ENCODE data around the gene INSYN1.
"Not testable (repeated sequence)": the region's sequence is repeated elsewhere in the genome, so short reads cannot be mapped to it uniquely, and the experiment has no call there.

INSYN1 gene

GRCh38 chr15:73749971-73750370 lies 3.2 kb downstream of the INSYN1 start:
- no peak for DNase-seq (ENCODE audit: low read depth in 3 of 3, low spot score in 1 of 3)

GRCh38 chr15:73749533-73749932 lies 3.6 kb downstream of the INSYN1 start:
- no peak for DNase-seq (ENCODE audit: low read depth in 3 of 3, low spot score in 1 of 3)

- DNase-seq (ENCODE audit: low read depth in 3 of 3, low spot score in 1 of 3): no peak
Observed at GRCh38 chr15:73748730-73749129, 4.4 kb downstream of the INSYN1 start.

- DNase-seq (ENCODE audit: low read depth in 3 of 3, low spot score in 1 of 3): no peak
Observed at GRCh38 chr15:73747847-73748590, 5.1 kb downstream of the INSYN1 start.

GRCh38 chr15:73746883-73747282 lies 6.3 kb downstream of the INSYN1 start:
- DNase-seq (ENCODE audit: low read depth in 3 of 3, low spot score in 1 of 3): no peak

- no peak for DNase-seq (ENCODE audit: low read depth in 3 of 3, low spot score in 1 of 3)
Observed at GRCh38 chr15:73746261-73746660, 6.9 kb downstream of the INSYN1 start.

- no peak for DNase-seq (ENCODE audit: low read depth in 3 of 3, low spot score in 1 of 3)
Observed at GRCh38 chr15:73745073-73745472, 8.1 kb downstream of the INSYN1 start.

GRCh38 chr15:73744293-73744692 lies 8.9 kb downstream of the INSYN1 start:
- no peak for DNase-seq (ENCODE audit: low read depth in 3 of 3, low spot score in 1 of 3)

- no peak for DNase-seq (ENCODE audit: low read depth in 3 of 3, low spot score in 1 of 3)
Observed at GRCh38 chr15:73741321-73741836, 11.8 kb downstream of the INSYN1 start.

GRCh38 chr15:73740152-73741048 lies 12.8 kb downstream of the INSYN1 start:
- DNase-seq (ENCODE audit: low read depth in 3 of 3, low spot score in 1 of 3): no peak

GRCh38 chr15:73737535-73737934 lies 15.6 kb downstream of the INSYN1 start:
- no peak for DNase-seq (ENCODE audit: low read depth in 3 of 3, low spot score in 1 of 3)

GRCh38 chr15:73732930-73733329 lies 20.2 kb downstream of the INSYN1 start:
- DNase-seq (ENCODE audit: low read depth in 3 of 3, low spot score in 1 of 3): no peak

- not testable (repeated sequence) for DNase-seq (ENCODE audit: low read depth in 3 of 3, low spot score in 1 of 3)
Observed at GRCh38 chr15:73732051-73732450, 21.1 kb downstream of the INSYN1 start.

GRCh38 chr15:73727330-73727976 lies 25.7 kb downstream of the INSYN1 start:
- DNase-seq (ENCODE audit: low read depth in 3 of 3, low spot score in 1 of 3): no peak

- DNase-seq (ENCODE audit: low read depth in 3 of 3, low spot score in 1 of 3): no peak
Observed at GRCh38 chr15:73724212-73724611, 28.9 kb downstream of the INSYN1 start.

GRCh38 chr15:73723191-73723590 lies 30.0 kb downstream of the INSYN1 start:
- DNase-seq (ENCODE audit: low read depth in 3 of 3, low spot score in 1 of 3): no peak

GRCh38 chr15:73722425-73722824 lies 30.7 kb downstream of the INSYN1 start:
- no peak for DNase-seq (ENCODE audit: low read depth in 3 of 3, low spot score in 1 of 3)

GRCh38 chr15:73718694-73719093 lies 34.5 kb downstream of the INSYN1 start:
- DNase-seq (ENCODE audit: low read depth in 3 of 3, low spot score in 1 of 3): no peak

GRCh38 chr15:73717802-73718201 lies 35.3 kb downstream of the INSYN1 start:
- DNase-seq (ENCODE audit: low read depth in 3 of 3, low spot score in 1 of 3): no peak

- DNase-seq (ENCODE audit: low read depth in 3 of 3, low spot score in 1 of 3): no peak
Observed at GRCh38 chr15:73717206-73717605, 35.9 kb downstream of the INSYN1 start.

GRCh38 chr15:73716417-73716816 lies 36.7 kb downstream of the INSYN1 start:
- no peak for DNase-seq (ENCODE audit: low read depth in 3 of 3, low spot score in 1 of 3)

GRCh38 chr15:73715417-73715816 lies 37.7 kb downstream of the INSYN1 start:
- DNase-seq (ENCODE audit: low read depth in 3 of 3, low spot score in 1 of 3): no peak
